ENCODE results near the gene TMEM183A. TPM values are rescaled to one million over a fixed set of nuclear protein-coding genes. Genes with fewer than 3 reads are reported as not detected.

Gene TMEM183A
- total RNA-seq, 4 donors from 2014 or later: 79.3 to 119 (median 90.0) TPM

DNA sequence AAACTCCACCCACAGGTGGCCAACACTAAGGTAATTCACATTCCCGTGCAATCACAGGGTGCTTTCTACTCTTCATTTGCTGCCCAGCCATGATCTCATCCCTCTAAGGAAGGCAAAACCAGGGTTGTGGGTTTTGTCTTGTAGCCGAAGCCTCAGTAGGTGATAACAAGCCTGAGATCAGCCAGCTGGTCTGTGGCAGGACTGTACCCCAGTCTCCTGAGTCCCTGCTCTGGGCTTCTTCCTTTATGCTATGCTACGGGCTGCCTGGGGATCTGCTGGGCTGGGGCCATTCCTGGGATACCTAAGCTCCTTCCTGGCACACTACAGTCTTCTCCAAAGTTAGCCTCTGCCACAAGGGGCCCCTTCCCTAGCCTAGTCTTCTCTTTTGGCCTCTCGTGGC, 29.0 kb downstream of the TMEM183A start:
- Histone ChIP-seq H3K4me3 (no peak overlapping the region), H3K27me3 (no peaks in the 10 kb centered on the region), H3K9me3 (no peaks in the 10 kb centered on the region), H3K27ac (no peak overlapping the region), H3K4me1 (peaks cover 0 to 28% (median 0%) of the 10 kb centered on the region in 3 donors), H3K36me3 (no peaks in the 10 kb centered on the region)
- 58 to 66% methylated on average over 2 of the region's 4 CpGs for WGBS, 2 donors (ENCODE audit: low coverage in 1 of 2)
- TF ChIP-seq EP300 (IDR thresholded peaks at IDR 0.05) (no peak), POLR2A (IDR thresholded peaks at IDR 0.05) (no peak), POLR2AphosphoS5 (IDR thresholded peaks at IDR 0.05) (no peak), CTCF (IDR thresholded peaks at IDR 0.05) (no peak)
- ATAC-seq: no peak

- no peak for ATAC-seq
- Histone ChIP-seq H3K27me3 (no peaks in the 10 kb centered on the region), H3K4me3 (no peak overlapping the region), H3K4me1 (peaks cover 0 to 28% (median 0%) of the 10 kb centered on the region in 3 donors), H3K27ac (no peak overlapping the region), H3K36me3 (no peaks in the 10 kb centered on the region), H3K9me3 (no peaks in the 10 kb centered on the region)
- no CpG with 5 or more reads among the region's 2 CpGs for WGBS, 2 donors (ENCODE audit: low coverage in 1 of 2)
- TF ChIP-seq EP300 (IDR thresholded peaks at IDR 0.05): no peak
- no peak for TF ChIP-seq CTCF (IDR thresholded peaks at IDR 0.05)
- TF ChIP-seq POLR2AphosphoS5 (IDR thresholded peaks at IDR 0.05): no peak
- no peak for TF ChIP-seq POLR2A (IDR thresholded peaks at IDR 0.05)
Observed at GRCh38 chr1:203036537-203036936, 29.4 kb downstream of the TMEM183A start.

GRCh38 chr1:203037509-203038190, 30.5 kb downstream of the TMEM183A start:
- TF ChIP-seq POLR2A (IDR thresholded peaks at IDR 0.05) (no peak), CTCF (IDR thresholded peaks at IDR 0.05) (no peak), POLR2AphosphoS5 (IDR thresholded peaks at IDR 0.05) (no peak), EP300 (IDR thresholded peaks at IDR 0.05) (no peak)
- Histone ChIP-seq H3K4me1 (peaks cover 0 to 28% (median 0%) of the 10 kb centered on the region in 3 donors), H3K27ac (peak overlapping the region in 3 of 4 donors; percentile 71 to 79 (median 76)), H3K9me3 (no peaks in the 10 kb centered on the region), H3K27me3 (no peaks in the 10 kb centered on the region), H3K4me3 (no peak overlapping the region), H3K36me3 (no peaks in the 10 kb centered on the region)
- 71 to 72% methylated on average over 6 to 7 of the region's 10 CpGs for WGBS, 2 donors (ENCODE audit: low coverage in 1 of 2)
- no peak for ATAC-seq

DNA sequence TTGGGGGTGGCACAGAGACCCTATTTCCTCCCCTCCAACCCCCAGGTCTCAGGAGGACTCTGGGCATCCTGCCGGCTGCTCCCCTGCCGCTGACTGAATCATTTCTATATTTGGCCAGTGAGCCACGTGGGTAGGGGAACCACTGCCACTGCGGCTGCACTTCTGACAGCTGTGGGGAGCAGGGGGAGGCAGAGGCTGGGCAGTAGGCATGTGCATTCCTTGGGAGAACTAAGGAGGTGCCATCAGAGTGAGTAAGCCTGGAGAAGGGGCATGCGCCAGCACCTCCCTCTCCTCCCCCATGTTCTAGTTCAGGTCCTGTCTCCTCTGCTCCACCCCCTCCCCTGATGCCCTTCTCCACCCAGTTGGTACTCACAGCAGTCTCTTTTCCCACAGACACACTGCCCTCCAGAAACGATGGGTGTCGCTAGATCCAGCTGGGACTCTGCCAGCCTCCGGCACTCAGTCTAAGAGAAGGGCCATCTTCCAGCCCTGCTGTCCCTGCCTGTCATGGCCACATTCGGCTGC, 31.1 kb downstream of the TMEM183A start:
- peak overlapping the region in 3 of 4 donors; percentile 71 to 79 (median 76) for H3K27ac ChIP-seq
- H3K27me3 ChIP-seq: no peaks in the 10 kb centered on the region
- ATAC-seq: peak; percentile 88
- no peaks in the 10 kb centered on the region for H3K36me3 ChIP-seq
- TF ChIP-seq CTCF (IDR thresholded peaks at IDR 0.05): no peak
- peak; percentile 52 for TF ChIP-seq POLR2AphosphoS5 (IDR thresholded peaks at IDR 0.05)
- TF ChIP-seq EP300 (IDR thresholded peaks at IDR 0.05): no peak
- no peak for TF ChIP-seq POLR2A (IDR thresholded peaks at IDR 0.05)
- WGBS, 2 donors (ENCODE audit: low coverage in 1 of 2): 17 to 49% methylated on average over 1 to 3 of the region's 9 CpGs
- H3K4me1 ChIP-seq: peaks cover 0 to 28% (median 0%) of the 10 kb centered on the region in 3 donors
- H3K9me3 ChIP-seq: no peaks in the 10 kb centered on the region
- no peak overlapping the region for H3K4me3 ChIP-seq
